Activated T-cell treated with anti-CD3 and anti-CD28 coated beads, Interleukin-2, amount 50 U/mL, for 4 hours (primary cell): ENCODE measurements around the gene RBM4. TPM values are rescaled to one million over a fixed set of nuclear protein-coding genes. Genes with fewer than 3 reads are reported as not detected.

Experiments
- ATAC-seq, 2 donors: fragments of 200-7000 bp; cut with Tn5 transposase; one replicate each; pipeline ENCODE4 v1.10.0; 2021
- DNase-seq: peaks from one replicate; pipeline ENCODE4 v3.0.0-alpha.2; 2020
- H3K27me3 Mint-ChIP-seq: one replicate; pipeline ENCODE4 v1.8.0; 2021; ENCODE audit warnings: low read depth, mixed read lengths
- H3K36me3 Mint-ChIP-seq: one replicate; pipeline ENCODE4 v1.8.0; 2022; ENCODE audit warnings: mixed read lengths; ENCODE audit not compliant: insufficient read depth
- H3K4me1 Mint-ChIP-seq: one replicate; pipeline ENCODE4 v1.8.0; 2021; ENCODE audit warnings: low read depth, mixed read lengths
- H3K4me3 Mint-ChIP-seq: one replicate; pipeline ENCODE4 v1.8.0; 2021; ENCODE audit warnings: mild to moderate bottlenecking, moderate library complexity, mixed read lengths
- H3K9me3 Mint-ChIP-seq: one replicate; pipeline ENCODE4 v1.8.0; 2021; ENCODE audit warnings: mixed read lengths
- total RNA-seq, 3 donors: library from RNA; stranded (reverse); gene quantifications; one replicate each; pipeline ENCODE4 v1.2.1, GENCODE V29; 2021

RBM4 gene
- total RNA-seq, 3 donors from 2014 or later, result 135 to 150 (median 138) TPM

- Mint-ChIP-seq H3K27me3 (no peaks in the 10 kb centered on the region), H3K4me1 (peaks cover 33% of the 10 kb centered on the region), H3K9me3 (no peaks in the 10 kb centered on the region), H3K36me3 (peaks cover 19% of the 10 kb centered on the region), H3K4me3 (no peak overlapping the region)
- no peak for DNase-seq
- ATAC-seq, result peak; percentile 52 to 60
These were observed 14.6 kb downstream of the RBM4 start for GRCh38 chr11:66653123-66653522.

- Mint-ChIP-seq H3K4me3 (no peak overlapping the region), H3K4me1 (peaks cover 13% of the 10 kb centered on the region), H3K9me3 (no peaks in the 10 kb centered on the region), H3K27me3 (no peaks in the 10 kb centered on the region), H3K36me3 (peaks cover 12% of the 10 kb centered on the region)
- ATAC-seq (no peak), DNase-seq (no peak)
These were observed 21.3 kb downstream of the RBM4 start for GRCh38 chr11:66659763-66660162.

DNA sequence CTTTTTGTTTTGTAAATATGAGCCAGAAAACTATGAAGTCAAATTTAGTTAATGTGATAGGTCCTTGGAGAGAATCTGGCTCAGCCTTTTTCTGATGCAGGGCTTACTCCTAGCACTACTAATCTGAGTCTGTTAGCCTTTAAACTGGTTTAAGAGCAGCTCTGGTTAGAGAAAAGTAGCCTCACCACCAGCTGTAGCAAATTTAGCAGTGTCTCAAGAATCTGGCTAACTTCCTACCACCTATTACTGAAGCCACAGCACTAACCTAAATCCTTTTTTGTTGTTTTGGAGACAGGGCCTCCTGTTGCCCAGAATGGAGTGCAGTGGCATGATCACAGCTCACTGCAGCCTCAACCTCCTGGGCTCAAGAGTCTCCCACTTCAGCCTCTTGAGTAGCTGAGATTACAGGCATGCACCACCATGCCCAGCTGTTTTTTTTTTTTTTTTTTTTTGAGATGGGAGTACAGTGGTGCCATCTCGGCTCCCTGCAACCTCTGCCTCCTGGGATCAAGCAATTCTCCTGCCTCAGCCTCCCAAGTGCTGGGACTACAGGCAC is 25.3 kb downstream of the RBM4 start:
- ATAC-seq (no peak), DNase-seq (no peak)
- H3K9me3 Mint-ChIP-seq, result no peaks in the 10 kb centered on the region
- no peak overlapping the region for H3K4me3 Mint-ChIP-seq
- H3K4me1 Mint-ChIP-seq, result peaks cover 22% of the 10 kb centered on the region
- H3K36me3 Mint-ChIP-seq, result peaks cover 31% of the 10 kb centered on the region
- no peaks in the 10 kb centered on the region for H3K27me3 Mint-ChIP-seq

- DNase-seq, result no peak
- ATAC-seq, result no peak
- peaks cover 19% of the 10 kb centered on the region for H3K4me1 Mint-ChIP-seq
- H3K36me3 Mint-ChIP-seq, result peaks cover 30% of the 10 kb centered on the region
- H3K9me3 Mint-ChIP-seq, result no peaks in the 10 kb centered on the region
- no peak overlapping the region for H3K4me3 Mint-ChIP-seq
- H3K27me3 Mint-ChIP-seq, result no peaks in the 10 kb centered on the region
These were observed 26.9 kb downstream of the RBM4 start for GRCh38 chr11:66665369-66665768.

GRCh38 chr11:66670816-66671215 is 32.3 kb downstream of the RBM4 start:
- H3K9me3 Mint-ChIP-seq, result no peaks in the 10 kb centered on the region
- H3K27me3 Mint-ChIP-seq, result no peaks in the 10 kb centered on the region
- peaks cover 24% of the 10 kb centered on the region for H3K36me3 Mint-ChIP-seq
- DNase-seq (no peak), ATAC-seq (no peak)
- H3K4me3 Mint-ChIP-seq, result no peak overlapping the region
- H3K4me1 Mint-ChIP-seq, result peaks cover 29% of the 10 kb centered on the region

- no peak for DNase-seq
- no peak for ATAC-seq
- Mint-ChIP-seq H3K36me3 (peaks cover 10% of the 10 kb centered on the region), H3K4me3 (peak overlapping the region; percentile 54), H3K27me3 (no peaks in the 10 kb centered on the region), H3K4me1 (peaks cover 39% of the 10 kb centered on the region), H3K9me3 (no peaks in the 10 kb centered on the region)
These were observed 36.6 kb downstream of the RBM4 start for GRCh38 chr11:66674964-66675602.

GRCh38 chr11:66676282-66676919 is 37.9 kb downstream of the RBM4 start:
- peaks cover 10% of the 10 kb centered on the region for H3K36me3 Mint-ChIP-seq
- DNase-seq, result no peak
- no peaks in the 10 kb centered on the region for H3K9me3 Mint-ChIP-seq
- peaks cover 39% of the 10 kb centered on the region for H3K4me1 Mint-ChIP-seq
- no peak for ATAC-seq
- H3K4me3 Mint-ChIP-seq, result peak overlapping the region; percentile 91
- no peaks in the 10 kb centered on the region for H3K27me3 Mint-ChIP-seq

GRCh38 chr11:66676931-66677598 is 38.6 kb downstream of the RBM4 start:
- H3K36me3 Mint-ChIP-seq, result peaks cover 10% of the 10 kb centered on the region
- no peaks in the 10 kb centered on the region for H3K9me3 Mint-ChIP-seq
- H3K4me3 Mint-ChIP-seq, result peak overlapping the region; percentile 91
- no peak for ATAC-seq
- H3K27me3 Mint-ChIP-seq, result no peaks in the 10 kb centered on the region
- no peak for DNase-seq
- H3K4me1 Mint-ChIP-seq, result peaks cover 39% of the 10 kb centered on the region

DNA sequence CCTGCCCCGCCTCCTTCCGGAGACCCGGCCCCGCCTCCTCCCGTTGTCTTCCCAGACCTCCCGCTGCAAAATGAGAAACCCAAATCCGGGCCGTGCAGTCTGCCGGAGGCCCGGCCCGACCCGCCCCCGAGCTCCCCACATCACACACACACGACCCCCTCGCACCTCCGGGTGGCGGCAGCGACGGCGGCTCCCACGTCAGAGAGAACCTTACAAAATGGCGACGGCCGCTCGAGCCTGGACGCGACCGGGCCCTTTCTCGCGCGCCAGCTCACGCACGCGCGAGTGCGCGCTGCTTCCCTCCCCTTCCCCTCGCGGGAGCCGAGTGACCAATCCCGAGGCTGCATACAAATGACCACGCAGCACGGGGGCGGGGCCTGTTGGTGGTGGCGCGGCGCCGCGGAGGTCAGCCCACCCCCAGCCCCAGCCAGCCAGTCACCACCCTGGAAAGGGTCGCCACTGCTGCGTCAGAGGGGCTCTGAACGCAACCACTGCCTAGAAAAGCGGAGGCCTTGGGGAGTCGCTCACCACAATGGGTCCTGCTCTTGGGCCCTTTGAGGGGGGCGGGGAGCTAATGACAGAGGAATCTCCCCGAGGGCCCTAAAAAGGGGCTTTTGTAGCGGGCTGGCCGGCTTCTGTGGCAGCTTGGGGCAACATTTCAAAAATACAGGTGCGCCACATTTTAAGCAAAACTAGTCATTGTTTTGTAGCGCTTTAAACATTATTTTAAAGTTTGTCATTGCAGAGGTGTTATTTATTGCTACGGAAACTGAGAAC is 39.3 kb downstream of the RBM4 start, which contains the start of gene RBM4B:
Gene RBM4B, minus strand, starts transcription at position 289 of the 777 bp plus-strand sequence. CDS start 808 bp downstream, outside the sequence.
- Mint-ChIP-seq H3K36me3 (peaks cover 10% of the 10 kb centered on the region), H3K4me3 (peak within 1 kb of the TSS; percentile 91), H3K27me3 (no peaks in the 10 kb centered on the region), H3K4me1 (peaks cover 38% of the 10 kb centered on the region), H3K9me3 (no peaks in the 10 kb centered on the region)
- ATAC-seq (peak; percentile 92 to 95), DNase-seq (peak; percentile 90)

DNA sequence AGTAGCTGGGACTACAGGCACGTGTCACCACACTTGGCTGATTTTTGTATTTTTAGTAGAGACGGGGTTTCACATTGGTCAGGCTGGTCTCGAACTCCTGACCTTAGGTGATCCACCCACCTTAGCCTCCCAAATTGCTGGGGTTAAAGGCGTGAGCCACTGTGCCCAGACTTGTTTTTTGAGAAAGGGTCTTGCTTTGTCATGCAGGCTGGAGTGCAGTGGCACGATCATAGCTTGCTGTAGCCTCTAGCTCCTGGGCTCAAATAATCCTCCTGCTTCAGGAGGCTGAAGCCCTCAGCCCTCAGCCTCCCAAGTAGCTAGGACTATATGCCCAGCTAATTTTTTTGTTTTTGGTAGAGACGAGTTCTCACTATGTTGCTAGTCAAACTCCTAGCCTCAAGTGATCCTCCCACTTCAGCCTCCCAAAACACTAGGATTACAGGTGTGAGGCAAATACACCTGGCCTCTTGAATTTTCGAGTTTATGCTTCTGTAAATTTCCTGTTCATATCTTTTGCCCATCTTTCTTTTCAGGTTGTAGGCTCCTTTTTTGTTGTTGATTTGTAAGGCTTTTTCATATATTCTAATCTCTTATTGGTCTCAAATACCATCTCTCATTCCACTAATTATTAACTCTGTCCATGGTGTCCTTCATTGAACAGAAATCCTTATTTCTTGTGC is 42.6 kb downstream of the RBM4 start:
- peaks cover 1% of the 10 kb centered on the region for H3K27me3 Mint-ChIP-seq
- H3K4me3 Mint-ChIP-seq, result no peak overlapping the region
- H3K9me3 Mint-ChIP-seq, result no peaks in the 10 kb centered on the region
- H3K4me1 Mint-ChIP-seq, result peaks cover 20% of the 10 kb centered on the region
- ATAC-seq (no peak), DNase-seq (no peak)
- H3K36me3 Mint-ChIP-seq, result peaks cover 5% of the 10 kb centered on the region

DNA sequence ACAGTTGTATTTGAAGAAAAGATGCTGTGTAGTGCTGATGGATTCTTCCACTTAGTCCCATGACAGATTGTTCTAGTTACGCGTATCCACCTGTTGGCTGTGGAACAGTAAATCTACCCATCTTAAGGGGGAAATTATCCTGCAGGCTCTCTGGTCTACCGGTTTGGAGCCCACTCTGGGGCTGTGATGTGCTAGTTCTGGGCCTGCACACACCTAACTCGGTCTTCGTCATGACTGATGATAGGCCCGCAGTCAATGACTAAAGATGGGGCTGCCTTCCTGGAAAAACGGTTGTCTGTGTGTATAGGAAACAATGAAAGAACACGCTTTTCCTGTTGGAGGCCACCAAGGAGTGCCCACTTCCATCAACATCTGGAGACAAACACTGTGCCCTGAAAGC is 45.4 kb downstream of the RBM4 start:
- H3K9me3 Mint-ChIP-seq, result no peaks in the 10 kb centered on the region

GRCh38 chr11:66684635-66685034 is 46.1 kb downstream of the RBM4 start:
- Mint-ChIP-seq H3K36me3 (no peaks in the 10 kb centered on the region), H3K4me3 (no peak overlapping the region), H3K9me3 (no peaks in the 10 kb centered on the region), H3K4me1 (no peaks in the 10 kb centered on the region), H3K27me3 (peaks cover 6% of the 10 kb centered on the region)
- DNase-seq, result no peak
- no peak for ATAC-seq

More for the DNA sequence above, 45.4 kb downstream of the RBM4 start:
- H3K4me3 Mint-ChIP-seq, result no peak overlapping the region
- H3K4me1 Mint-ChIP-seq, result no peaks in the 10 kb centered on the region
- peaks cover 6% of the 10 kb centered on the region for H3K27me3 Mint-ChIP-seq
- DNase-seq (no peak), ATAC-seq (no peak)
- H3K36me3 Mint-ChIP-seq, result no peaks in the 10 kb centered on the region

GRCh38 chr11:66685276-66686099 is 47.0 kb downstream of the RBM4 start:
- no peaks in the 10 kb centered on the region for H3K4me1 Mint-ChIP-seq
- ATAC-seq (no peak), DNase-seq (no peak)
- H3K9me3 Mint-ChIP-seq, result no peaks in the 10 kb centered on the region
- peaks cover 6% of the 10 kb centered on the region for H3K27me3 Mint-ChIP-seq
- H3K4me3 Mint-ChIP-seq, result no peak overlapping the region
- no peaks in the 10 kb centered on the region for H3K36me3 Mint-ChIP-seq
